ENCODE results near the gene CITED2. TPM values are rescaled to one million over a fixed set of nuclear protein-coding genes. Genes with fewer than 3 reads are reported as not detected.

Gene CITED2
- 100 to 1,000 TPM in 1 of 5 donors, 10 to 100 TPM in 4; 22.3 to 102 (median 40.3) TPM for total RNA-seq
- polyA plus RNA-seq: 10 to 100 TPM; 15.3 to 32.7 (median 18.6) TPM
- long read RNA-seq, donor 1, transcript CITED2-201 (2 exons, 2,354 nt): major isoform, 16 of 16 reads
- long read RNA-seq, donor 1, partial matches to known transcripts: 0 of 16 reads
- long read RNA-seq, donor 1, other reads (novel, unspliced or antisense): 0 of 16 reads
- long read RNA-seq, donor 2, transcript CITED2-201 (2 exons, 2,354 nt): major isoform, 8 of 8 reads
- long read RNA-seq, donor 2, partial matches to known transcripts: 0 of 8 reads
- long read RNA-seq, donor 2, other reads (novel, unspliced or antisense): 0 of 8 reads
- long read RNA-seq, donor 3, transcript CITED2-201 (2 exons, 2,354 nt): major isoform, 26 of 26 reads
- long read RNA-seq, donor 3, partial matches to known transcripts: 0 of 26 reads
- long read RNA-seq, donor 3, other reads (novel, unspliced or antisense): 0 of 26 reads
- long read RNA-seq, donor 4, partial matches to known transcripts: 0 of 4 reads
- long read RNA-seq, donor 4, other reads (novel, unspliced or antisense): 0 of 4 reads
- long read RNA-seq, donor 5, transcript CITED2-201 (2 exons, 2,354 nt): major isoform, 54 of 101 reads
- long read RNA-seq, donor 5, partial matches to known transcripts: 47 of 101 reads
- long read RNA-seq, donor 5, other reads (novel, unspliced or antisense): 0 of 101 reads
- long read RNA-seq, donor 6, transcript CITED2-201 (2 exons, 2,354 nt): major isoform, 30 of 30 reads
- long read RNA-seq, donor 6, partial matches to known transcripts: 0 of 30 reads
- long read RNA-seq, donor 6, other reads (novel, unspliced or antisense): 0 of 30 reads
- long read RNA-seq, donor 7, transcript CITED2-201 (2 exons, 2,354 nt): major isoform, 64 of 64 reads
- long read RNA-seq, donor 7, partial matches to known transcripts: 0 of 64 reads
- long read RNA-seq, donor 7, other reads (novel, unspliced or antisense): 0 of 64 reads
- long read RNA-seq, donor 8, transcript CITED2-201 (2 exons, 2,354 nt): major isoform, 32 of 32 reads
- long read RNA-seq, donor 8, partial matches to known transcripts: 0 of 32 reads
- long read RNA-seq, donor 8, other reads (novel, unspliced or antisense): 0 of 32 reads
- long read RNA-seq, donor 9, transcript CITED2-201 (2 exons, 2,354 nt): major isoform, 26 of 26 reads
- long read RNA-seq, donor 9, partial matches to known transcripts: 0 of 26 reads
- long read RNA-seq, donor 9, other reads (novel, unspliced or antisense): 0 of 26 reads
- long read RNA-seq, donor 10, transcript CITED2-201 (2 exons, 2,354 nt): major isoform, 11 of 11 reads
- long read RNA-seq, donor 10, partial matches to known transcripts: 0 of 11 reads
- long read RNA-seq, donor 10, other reads (novel, unspliced or antisense): 0 of 11 reads

DNA sequence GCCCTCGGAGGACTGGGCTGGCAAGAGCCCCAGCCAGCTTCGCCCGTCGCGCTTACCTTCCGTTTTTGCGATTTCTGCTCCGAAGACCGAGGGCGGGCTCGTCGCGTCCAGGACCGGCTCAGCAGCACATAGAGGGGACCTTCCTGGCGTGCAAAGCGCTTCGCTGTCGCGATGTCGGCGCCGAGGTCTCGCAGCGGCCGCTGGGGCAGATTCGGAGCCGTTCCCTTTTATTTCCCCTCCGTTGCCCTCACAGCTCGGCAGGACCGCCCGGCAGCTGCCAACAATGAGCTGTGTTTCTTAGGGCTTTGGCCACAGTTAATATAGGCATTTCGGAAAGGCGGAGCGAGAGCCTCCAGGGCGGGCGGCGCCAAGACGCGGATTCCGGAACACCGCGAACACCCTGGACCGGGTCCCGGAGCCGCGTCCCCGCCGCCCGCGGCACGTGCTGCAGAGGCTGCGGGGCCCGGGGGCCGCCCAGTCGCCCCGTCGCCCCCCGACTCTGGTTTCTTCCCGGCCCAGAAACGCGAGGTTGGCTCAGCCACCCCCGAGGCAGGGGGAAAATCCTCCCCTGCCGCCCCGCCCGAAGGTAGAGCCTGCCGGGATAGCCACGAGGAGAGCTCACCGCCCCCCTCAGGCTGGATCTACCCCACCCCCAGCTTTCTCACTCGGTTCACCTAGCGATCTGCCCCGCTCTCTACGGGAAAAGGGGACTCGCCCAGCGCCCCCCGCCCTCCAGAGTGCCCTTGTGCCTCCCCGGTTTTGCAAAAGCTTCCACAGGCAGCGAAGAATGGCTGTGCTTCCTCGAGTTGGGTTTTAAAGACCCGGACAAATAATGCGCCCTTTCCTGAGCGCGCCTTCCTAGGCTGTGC lies at the start of gene CITED2:
Gene CITED2, minus strand, starts transcription at position 292 of the 869 bp plus-strand sequence. CDS start 704 bp downstream, outside the sequence.
- H3K36me3 ChIP-seq: peaks cover 0 to 27% (median 6%) of the 10 kb centered on the region in 4 donors
- peak within 1 kb of the TSS; percentile 69 to 93 (median 83) for H3K4me3 ChIP-seq
- H3K27me3 ChIP-seq: no peaks in the 10 kb centered on the region
- H3K4me1 ChIP-seq: peaks cover 10 to 48% (median 38%) of the 10 kb centered on the region in 4 donors
- TF ChIP-seq CTCF (IDR thresholded peaks at IDR 0.05) (peak in 4 of 7 experiments; percentile 26 to 46 (median 33)), EP300 (IDR thresholded peaks at IDR 0.05) (no peak), POLR2A (IDR thresholded peaks at IDR 0.05) (peak in 2 of 4 donors; percentile 87 to 96), POLR2AphosphoS5 (IDR thresholded peaks at IDR 0.05) (peak; percentile 99 to 100 (median 99))
- WGBS, 5 donors: 0 to 1% (median 0%) methylated on average over 56 to 82 of the region's 82 CpGs
- intact Hi-C loops (cut with DNase I; ENCODE audit: low total_unique reads): loop anchor here (10.0 kb wide), 1 partner anchor 1070 kb away; no protein-coding TSS in a partner anchor
- H3K27ac ChIP-seq: peak within 1 kb of the TSS; percentile 92 to 100 (median 97)
- peak; percentile 95 to 98 for DNase-seq
- no peaks in the 10 kb centered on the region for H3K9me3 ChIP-seq

- Histone ChIP-seq H3K9me3 (no peaks in the 10 kb centered on the region), H3K27ac (no peak overlapping the region), H3K36me3 (no peaks in the 10 kb centered on the region), H3K4me3 (no peak overlapping the region), H3K4me1 (peaks cover 0 to 11% (median 0%) of the 10 kb centered on the region in 4 donors), H3K27me3 (no peaks in the 10 kb centered on the region)
- TF ChIP-seq POLR2A (IDR thresholded peaks at IDR 0.05) (no peak), POLR2AphosphoS5 (IDR thresholded peaks at IDR 0.05) (no peak), EP300 (IDR thresholded peaks at IDR 0.05) (no peak), CTCF (IDR thresholded peaks at IDR 0.05) (no peak)
- 77 to 97% (median 86%) methylated on average over 6 of the region's 6 CpGs for WGBS, 5 donors
- intact Hi-C loops (cut with DNase I; ENCODE audit: low total_unique reads): no loop called here
- DNase-seq: no peak
Observed at GRCh38 chr6:139423037-139423703, 48.7 kb upstream of the CITED2 start.

DNA sequence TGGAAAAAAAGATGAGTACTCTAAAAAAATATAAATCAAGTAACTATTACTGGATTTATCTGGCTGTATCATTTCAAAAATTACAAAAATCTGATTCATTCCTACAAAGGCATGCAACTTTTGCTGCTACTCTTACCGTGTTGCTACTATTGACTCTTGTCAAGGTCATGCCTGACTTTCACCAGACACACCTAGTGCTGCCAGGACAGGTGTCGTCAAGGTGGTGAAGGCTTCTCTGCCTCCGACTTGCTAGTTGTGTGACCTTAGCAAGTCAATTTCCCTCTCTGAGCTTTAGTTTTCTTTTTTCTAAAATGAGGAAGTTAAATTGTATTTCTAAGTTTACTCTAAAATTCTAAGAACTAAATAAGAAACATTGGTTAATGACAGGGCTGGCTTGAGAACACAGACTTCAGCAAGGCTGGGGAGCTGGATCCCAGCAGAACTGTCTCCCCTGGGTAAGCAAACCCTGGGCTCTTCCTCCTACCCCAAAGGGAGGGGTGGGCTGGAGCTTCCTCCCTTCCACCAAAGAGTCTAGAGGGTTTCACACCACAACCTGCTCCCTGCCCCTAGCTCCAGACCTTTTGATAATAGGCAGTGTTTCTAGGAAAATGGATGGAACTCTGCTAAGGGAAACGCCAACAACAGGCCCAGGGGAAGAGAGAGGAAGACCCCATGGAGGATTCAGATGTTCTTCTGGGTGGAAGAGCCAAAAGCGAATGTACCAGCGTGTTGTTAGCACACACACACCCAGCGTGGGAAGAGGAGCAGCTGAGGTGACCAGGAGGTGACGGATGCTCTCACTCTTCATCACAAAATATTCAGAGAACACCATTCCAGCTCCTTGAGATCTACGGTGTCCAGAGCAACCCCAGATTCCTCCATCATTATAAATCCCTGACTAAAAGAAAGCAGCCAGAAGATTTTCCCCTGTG lies 47.9 kb upstream of the CITED2 start:
- DNase-seq: peak in 1 of 2 donors; percentile 62
- no peaks in the 10 kb centered on the region for H3K27me3 ChIP-seq
- intact Hi-C loops (cut with DNase I; ENCODE audit: low total_unique reads): no loop called here
- H3K9me3 ChIP-seq: no peaks in the 10 kb centered on the region
- no peak for TF ChIP-seq EP300 (IDR thresholded peaks at IDR 0.05)
- no peak for TF ChIP-seq POLR2A (IDR thresholded peaks at IDR 0.05)
- no peak for TF ChIP-seq CTCF (IDR thresholded peaks at IDR 0.05)
- TF ChIP-seq POLR2AphosphoS5 (IDR thresholded peaks at IDR 0.05): no peak
- H3K36me3 ChIP-seq: no peaks in the 10 kb centered on the region
- H3K27ac ChIP-seq: no peak overlapping the region
- 74 to 78% (median 76%) methylated on average over 9 of the region's 9 CpGs for WGBS, 5 donors
- H3K4me1 ChIP-seq: peaks cover 0 to 11% (median 0%) of the 10 kb centered on the region in 4 donors
- H3K4me3 ChIP-seq: no peak overlapping the region
